ENCODE measurements around the gene RRH. TPM values are rescaled to one million over a fixed set of nuclear protein-coding genes. Genes with fewer than 3 reads are reported as not detected.
A peak's percentile ranks its signal among the peaks of the same experiment; 100 is the strongest.

RRH gene
- total RNA-seq, 2 donors from 2014 or later = not detected

GRCh38 chr4:109801099-109801789 is 26.5 kb upstream of the RRH start:
- Histone ChIP-seq H3K27ac (peak overlapping the region in 3 of 4 donors; percentile 4 to 80 (median 44)), H3K27me3 (no peaks in the 10 kb centered on the region), H3K4me3 (no peak overlapping the region), H3K9me3 (no peaks in the 10 kb centered on the region), H3K4me1 (peaks cover 18% of the 10 kb centered on the region), H3K36me3 (replicated peaks in 1 of 2; ENCODE audit: insufficient read depth in 1 of 2, low read depth in 2 of 2) (no peaks in the 10 kb centered on the region)
- WGBS, 2 donors = 39% methylated on average over 4 of the region's 4 CpGs
- ATAC-seq (no peak), DNase-seq (no peak)
- intact Hi-C loops (cut with DNase I) = loop anchor here (10.0 kb wide), 1 partner anchor 96 kb away; the partner anchor contains the start of gene CASP6
- TF ChIP-seq POLR2A (IDR thresholded peaks at IDR 0.05) (no peak), CTCF (IDR thresholded peaks at IDR 0.05) (no peak)

GRCh38 chr4:109801895-109802319 is 25.9 kb upstream of the RRH start, which contains the start of gene CFI:
CFI (minus strand) TSS chr4:109801999; CDS start chr4:109801971, 28 bp downstream.
- intact Hi-C loops (cut with DNase I) = loop anchor here (10.0 kb wide), 1 partner anchor 97 kb away; the partner anchor contains the start of gene CASP6
- no peak within 1 kb of the TSS for H3K4me3 ChIP-seq
- H3K27ac ChIP-seq = peak within 1 kb of the TSS in 3 of 4 donors; percentile 4 to 80 (median 44)

GRCh38 chr4:109803924-109804571 is 23.7 kb upstream of the RRH start:
- Histone ChIP-seq H3K27me3 (no peaks in the 10 kb centered on the region), H3K27ac (no peak overlapping the region), H3K4me1 (peaks cover 18% of the 10 kb centered on the region), H3K36me3 (replicated peaks in 1 of 2; ENCODE audit: insufficient read depth in 1 of 2, low read depth in 2 of 2) (no peaks in the 10 kb centered on the region), H3K4me3 (no peak overlapping the region), H3K9me3 (no peaks in the 10 kb centered on the region)
- WGBS, 2 donors = 15 to 17% methylated on average over 4 of the region's 4 CpGs
- ATAC-seq = peak; percentile 57
- peak; percentile 16 to 54 (median 44) for DNase-seq
- TF ChIP-seq CTCF (IDR thresholded peaks at IDR 0.05) (peak in 6 of 7 experiments; percentile 26 to 71 (median 54)), POLR2A (IDR thresholded peaks at IDR 0.05) (no peak)
- intact Hi-C loops (cut with DNase I) = loop anchor here (10.0 kb wide), 1 partner anchor 99 kb away; the partner anchor contains the start of gene CASP6

More at GRCh38 chr4:109801895-109802319, 25.9 kb upstream of the RRH start, which contains the start of gene CFI:
- Histone ChIP-seq H3K27me3 (no peaks in the 10 kb centered on the region), H3K9me3 (no peaks in the 10 kb centered on the region), H3K36me3 (replicated peaks in 1 of 2; ENCODE audit: insufficient read depth in 1 of 2, low read depth in 2 of 2) (no peaks in the 10 kb centered on the region), H3K4me1 (peaks cover 18% of the 10 kb centered on the region)
- 18 to 19% methylated on average over 2 of the region's 2 CpGs for WGBS, 2 donors
- peak; percentile 83 for ATAC-seq
- no peak for TF ChIP-seq CTCF (IDR thresholded peaks at IDR 0.05)
- TF ChIP-seq POLR2A (IDR thresholded peaks at IDR 0.05) = no peak
- DNase-seq = peak in 1 of 4 donors; percentile 37

GRCh38 chr4:109809655-109810054 is 18.1 kb upstream of the RRH start:
- Histone ChIP-seq H3K27ac (no peak overlapping the region), H3K4me1 (peaks cover 5% of the 10 kb centered on the region), H3K9me3 (no peaks in the 10 kb centered on the region), H3K27me3 (no peaks in the 10 kb centered on the region), H3K36me3 (replicated peaks in 1 of 2; ENCODE audit: insufficient read depth in 1 of 2, low read depth in 2 of 2) (no peaks in the 10 kb centered on the region), H3K4me3 (no peak overlapping the region)
- WGBS, 2 donors = 84 to 94% methylated on average over 2 of the region's 2 CpGs
- DNase-seq = no peak
- intact Hi-C loops (cut with DNase I) = loop anchor here (5.0 to 10.0 kb wide), 2 partner anchors 77 to 105 kb away; partner anchors contain the start of genes CASP6 and PLA2G12A
- no peak for ATAC-seq
- TF ChIP-seq CTCF (IDR thresholded peaks at IDR 0.05) (no peak), POLR2A (IDR thresholded peaks at IDR 0.05) (no peak)

All from body of pancreas (tissue), 4 donors.